C4-2B (cell line): ENCODE data around the gene ATP2A2.

Source experiments
- ZFX ChIP-seq: fragments of 450-650 bp; IDR thresholded peaks from 2 replicates; pipeline ENCODE4 v1.6.1; 2017
- TF ChIP-seq, protein P1 (sequence below): fragments of 450-650 bp; conservative IDR thresholded peaks from 2 replicates; pipeline ENCODE4 v1.5.1; 2017; ENCODE audit warnings: mild to moderate bottlenecking

DNA sequence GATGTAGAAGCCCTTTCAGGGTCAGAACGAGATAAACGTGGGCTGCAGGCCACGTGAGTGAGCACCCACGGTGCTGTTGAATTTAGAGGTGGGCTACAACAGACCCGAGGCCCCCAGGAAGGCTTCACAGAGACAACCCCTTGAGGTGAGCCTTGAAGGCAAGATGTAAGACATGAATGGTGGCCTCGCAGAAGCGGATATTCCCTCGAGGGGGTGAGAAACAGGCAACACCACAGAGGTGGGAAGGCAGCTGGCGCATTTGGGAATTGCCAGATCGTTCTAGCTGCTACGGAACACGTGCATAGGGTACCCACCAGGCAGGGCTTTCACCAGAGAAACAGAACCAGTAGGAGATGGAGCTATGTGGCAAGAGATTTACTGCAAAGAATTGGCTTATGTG lies 22.6 kb upstream of the ATP2A2 start:
- TF ChIP-seq, protein P1, sequence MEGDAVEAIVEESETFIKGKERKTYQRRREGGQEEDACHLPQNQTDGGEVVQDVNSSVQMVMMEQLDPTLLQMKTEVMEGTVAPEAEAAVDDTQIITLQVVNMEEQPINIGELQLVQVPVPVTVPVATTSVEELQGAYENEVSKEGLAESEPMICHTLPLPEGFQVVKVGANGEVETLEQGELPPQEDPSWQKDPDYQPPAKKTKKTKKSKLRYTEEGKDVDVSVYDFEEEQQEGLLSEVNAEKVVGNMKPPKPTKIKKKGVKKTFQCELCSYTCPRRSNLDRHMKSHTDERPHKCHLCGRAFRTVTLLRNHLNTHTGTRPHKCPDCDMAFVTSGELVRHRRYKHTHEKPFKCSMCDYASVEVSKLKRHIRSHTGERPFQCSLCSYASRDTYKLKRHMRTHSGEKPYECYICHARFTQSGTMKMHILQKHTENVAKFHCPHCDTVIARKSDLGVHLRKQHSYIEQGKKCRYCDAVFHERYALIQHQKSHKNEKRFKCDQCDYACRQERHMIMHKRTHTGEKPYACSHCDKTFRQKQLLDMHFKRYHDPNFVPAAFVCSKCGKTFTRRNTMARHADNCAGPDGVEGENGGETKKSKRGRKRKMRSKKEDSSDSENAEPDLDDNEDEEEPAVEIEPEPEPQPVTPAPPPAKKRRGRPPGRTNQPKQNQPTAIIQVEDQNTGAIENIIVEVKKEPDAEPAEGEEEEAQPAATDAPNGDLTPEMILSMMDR = no peak
- TF ChIP-seq ZFX = no peak
